GM15510 (cell line): ENCODE measurements around the gene PPP2R2D.

Source experiments
- POLR2A ChIP-seq: IDR thresholded peaks from 3 replicates; pipeline ENCODE4 v1.6.1; 2011; ENCODE audit warnings: borderline replicate concordance; ENCODE audit not compliant: insufficient read length; ENCODE audit errors: extremely low read depth

Gene PPP2R2D

GRCh38 chr10:131959841-131960240 lies 59.0 kb downstream of the PPP2R2D start:
- no peak for TF ChIP-seq POLR2A

- TF ChIP-seq POLR2A: no peak
Observed at GRCh38 chr10:131960631-131961046, 59.8 kb downstream of the PPP2R2D start.

GRCh38 chr10:131961047-131961776 lies 60.4 kb downstream of the PPP2R2D start:
- no peak for TF ChIP-seq POLR2A

GRCh38 chr10:131961777-131962662 lies 61.2 kb downstream of the PPP2R2D start:
- TF ChIP-seq POLR2A: no peak

- TF ChIP-seq POLR2A: no peak
Observed at GRCh38 chr10:131963350-131963749, 62.5 kb downstream of the PPP2R2D start.

GRCh38 chr10:131963811-131964210 lies 63.0 kb downstream of the PPP2R2D start:
- no peak for TF ChIP-seq POLR2A

GRCh38 chr10:131964298-131964697 lies 63.5 kb downstream of the PPP2R2D start:
- no peak for TF ChIP-seq POLR2A

GRCh38 chr10:131968949-131969348 lies 68.1 kb downstream of the PPP2R2D start:
- TF ChIP-seq POLR2A: no peak

GRCh38 chr10:131970946-131971345 lies 70.1 kb downstream of the PPP2R2D start:
- TF ChIP-seq POLR2A: no peak

- TF ChIP-seq POLR2A: no peak
Observed at GRCh38 chr10:131971591-131971990, 70.8 kb downstream of the PPP2R2D start.

- TF ChIP-seq POLR2A: no peak
Observed at GRCh38 chr10:131972474-131973071, 71.8 kb downstream of the PPP2R2D start.

- TF ChIP-seq POLR2A: no peak
Observed at GRCh38 chr10:131973160-131973951, 72.5 kb downstream of the PPP2R2D start.

GRCh38 chr10:131974034-131974817 lies 73.4 kb downstream of the PPP2R2D start:
- TF ChIP-seq POLR2A: no peak

GRCh38 chr10:131975003-131975402 lies 74.2 kb downstream of the PPP2R2D start:
- TF ChIP-seq POLR2A: no peak
